ENCODE data around the gene MSH5.
A peak's percentile ranks its signal among the peaks of the same experiment; 100 is the strongest.
"Not testable (repeated sequence)": the region's sequence is repeated elsewhere in the genome, so short reads cannot be mapped to it uniquely, and the experiment has no call there.

Gene MSH5

DNA sequence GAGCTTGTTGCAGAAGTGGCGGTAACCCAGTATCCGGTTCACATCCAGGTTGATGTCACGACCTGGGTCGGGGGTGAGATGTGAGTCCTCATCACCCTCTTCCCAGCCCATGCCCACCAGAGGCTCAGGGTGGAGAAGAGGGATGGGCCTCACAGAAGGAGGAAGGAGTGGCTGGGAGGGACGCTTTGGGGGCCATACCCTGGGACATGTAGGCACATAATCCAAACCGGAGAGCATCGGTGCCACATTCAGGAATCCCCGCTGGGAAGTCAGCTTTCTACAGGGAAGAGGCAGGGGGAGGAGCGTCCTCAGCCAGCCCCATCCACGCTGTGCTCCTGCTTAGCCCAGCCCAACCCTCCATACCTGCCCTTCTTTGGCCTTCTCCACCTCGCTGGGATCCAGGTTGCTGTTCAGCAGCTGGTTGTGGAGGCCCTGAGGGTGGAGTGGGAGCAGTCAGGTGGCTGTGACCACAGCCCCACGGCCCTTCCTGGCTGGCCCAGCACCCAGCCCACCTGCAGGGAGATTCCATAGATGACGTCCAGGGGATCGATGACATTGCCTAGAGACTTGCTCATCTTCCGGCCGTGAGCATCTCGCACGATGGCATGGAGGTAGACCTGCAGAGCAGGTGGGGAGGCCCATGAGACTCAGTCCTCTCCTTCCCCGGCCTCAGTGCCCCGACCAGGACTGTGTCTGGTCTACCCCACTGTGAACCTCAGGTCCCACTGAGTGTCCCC is 40.9 kb downstream of the MSH5 start:
- no peak for DNase-seq

DNA sequence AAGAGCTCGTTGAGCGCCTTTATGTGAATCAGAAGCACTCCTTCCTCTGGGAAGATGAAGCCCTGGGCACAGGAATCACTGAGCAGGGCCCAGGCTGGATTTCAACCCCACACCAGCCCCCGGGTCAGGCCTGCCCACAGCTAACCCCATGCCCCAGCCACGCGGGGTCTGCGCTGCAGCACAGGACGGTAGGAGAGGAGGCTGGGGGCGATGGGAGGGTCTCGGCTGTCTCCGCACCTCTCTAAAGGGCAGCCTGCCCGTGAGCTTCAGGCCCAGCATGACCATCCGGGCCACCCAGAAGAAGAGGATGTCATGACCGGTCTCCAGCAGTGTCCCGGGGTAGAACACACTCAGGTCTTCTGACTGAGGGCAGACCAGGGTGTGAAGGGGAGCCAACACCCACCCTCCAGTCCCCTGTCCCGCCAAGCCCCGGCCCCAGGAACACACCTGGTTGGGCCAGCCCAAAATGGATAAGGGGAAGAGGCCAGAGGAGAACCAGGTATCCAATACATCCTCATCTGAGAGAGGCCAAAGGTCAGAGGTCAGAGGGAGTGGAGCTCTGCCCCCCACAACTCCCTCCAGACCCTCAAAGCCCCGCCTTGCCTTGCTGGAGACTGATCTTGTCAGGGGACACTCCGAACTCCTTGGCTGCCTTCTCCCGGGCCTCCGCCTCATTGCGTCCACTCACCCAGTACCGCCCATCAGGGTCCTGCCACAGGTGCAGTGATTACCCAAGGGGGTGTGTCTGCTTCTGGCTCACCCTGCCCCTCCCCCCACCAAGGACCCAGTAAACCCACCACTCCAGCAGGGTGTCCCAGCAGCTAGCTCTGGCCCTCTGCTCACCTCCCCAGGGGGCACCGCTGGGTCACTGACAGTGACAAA is 41.7 kb downstream of the MSH5 start:
- no peak for DNase-seq

DNA sequence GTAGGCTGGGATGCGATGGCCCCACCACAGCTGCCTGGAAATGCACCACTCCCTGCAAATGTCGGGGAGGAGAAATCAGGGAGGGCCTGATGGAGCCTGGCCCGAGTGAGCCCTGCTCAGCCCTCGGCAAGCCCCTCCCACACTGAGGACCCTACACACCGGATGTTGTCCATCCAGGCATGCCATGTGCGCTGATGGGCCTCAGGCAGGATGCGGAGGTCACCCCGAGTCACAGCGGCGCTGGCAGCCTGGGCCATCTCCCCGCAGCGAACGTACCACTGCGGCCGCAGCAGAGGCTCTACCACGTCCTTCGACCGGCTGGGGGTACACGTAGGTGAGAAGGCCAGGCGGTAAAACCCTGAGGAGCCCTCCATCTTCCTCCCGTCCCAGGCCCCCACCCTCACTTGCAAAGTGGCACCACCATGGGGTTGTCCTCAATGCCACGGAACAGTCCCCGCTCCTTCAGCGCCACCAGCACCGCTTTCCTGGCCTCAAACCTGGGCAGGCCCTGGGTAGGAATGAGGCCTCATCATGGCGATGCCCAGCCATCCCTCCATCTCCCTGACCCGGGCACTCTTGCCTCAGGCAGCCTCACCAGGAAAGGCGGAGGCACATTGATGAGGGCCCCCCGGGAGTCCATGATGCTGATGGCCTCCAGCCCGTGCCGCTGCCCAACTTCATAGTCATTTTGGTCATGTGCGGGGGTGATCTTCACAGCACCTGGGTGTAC is 42.5 kb downstream of the MSH5 start:
- DNase-seq, result no peak

DNA sequence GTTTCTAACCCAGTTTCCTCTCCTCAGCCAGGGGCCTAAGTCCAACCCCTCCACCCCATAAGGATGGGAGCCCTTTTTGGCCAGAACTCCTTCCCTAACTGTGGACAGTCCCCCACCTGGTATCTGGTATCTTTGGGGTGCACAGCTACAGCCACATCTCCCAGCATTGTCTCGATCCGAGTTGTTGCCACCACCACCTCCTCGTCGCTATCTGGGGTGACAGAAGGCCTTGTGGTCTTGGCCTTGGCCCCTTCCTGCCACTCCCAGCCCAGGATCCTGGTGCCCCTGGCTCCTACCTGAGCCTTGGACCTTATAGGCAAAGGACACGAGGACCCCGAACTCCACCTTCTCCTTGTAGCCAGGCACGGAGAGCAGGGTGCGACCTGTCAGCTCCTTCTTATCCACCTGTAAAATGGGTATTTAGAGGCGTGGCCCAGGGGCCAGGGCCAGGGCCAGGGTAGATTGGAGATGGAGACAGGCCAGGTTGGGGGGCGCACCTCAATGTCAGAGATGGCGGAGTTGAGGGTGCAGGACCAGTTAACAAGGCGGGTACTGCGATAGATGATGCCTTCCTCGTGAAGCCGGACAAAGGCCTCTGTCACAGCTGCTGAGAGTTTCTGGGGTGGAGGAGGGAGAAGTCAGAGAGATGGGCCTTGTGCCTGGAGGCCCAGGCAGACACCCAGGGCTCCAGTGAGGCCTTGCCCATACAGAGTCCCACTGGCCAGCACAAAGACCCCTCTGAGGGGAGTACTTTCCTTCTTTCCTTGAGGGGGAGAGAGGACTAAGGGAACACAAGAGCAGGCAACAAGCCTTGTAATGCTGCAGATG is 44.5 kb downstream of the MSH5 start:
- no peak for DNase-seq

DNA sequence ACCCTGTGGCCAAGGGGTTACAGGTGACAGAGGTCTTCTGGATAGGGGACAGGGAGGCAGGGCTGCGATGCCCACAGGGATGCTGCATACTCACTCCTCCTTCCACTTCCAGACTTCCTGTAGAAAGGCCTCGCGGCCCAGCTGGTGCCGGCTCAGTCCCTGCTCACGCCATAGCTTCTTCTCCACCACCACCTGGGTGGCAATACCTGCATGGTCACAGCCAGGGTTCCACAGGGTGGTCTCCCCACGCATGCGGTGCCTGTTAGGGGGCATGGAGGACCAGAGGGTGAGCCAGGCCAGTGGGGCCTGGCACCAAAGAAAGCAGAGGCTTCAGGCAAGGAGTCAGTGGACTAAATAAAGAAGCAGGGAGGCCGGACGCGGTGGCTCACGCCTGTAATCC is 45.7 kb downstream of the MSH5 start:
- DNase-seq, result no peak

DNA sequence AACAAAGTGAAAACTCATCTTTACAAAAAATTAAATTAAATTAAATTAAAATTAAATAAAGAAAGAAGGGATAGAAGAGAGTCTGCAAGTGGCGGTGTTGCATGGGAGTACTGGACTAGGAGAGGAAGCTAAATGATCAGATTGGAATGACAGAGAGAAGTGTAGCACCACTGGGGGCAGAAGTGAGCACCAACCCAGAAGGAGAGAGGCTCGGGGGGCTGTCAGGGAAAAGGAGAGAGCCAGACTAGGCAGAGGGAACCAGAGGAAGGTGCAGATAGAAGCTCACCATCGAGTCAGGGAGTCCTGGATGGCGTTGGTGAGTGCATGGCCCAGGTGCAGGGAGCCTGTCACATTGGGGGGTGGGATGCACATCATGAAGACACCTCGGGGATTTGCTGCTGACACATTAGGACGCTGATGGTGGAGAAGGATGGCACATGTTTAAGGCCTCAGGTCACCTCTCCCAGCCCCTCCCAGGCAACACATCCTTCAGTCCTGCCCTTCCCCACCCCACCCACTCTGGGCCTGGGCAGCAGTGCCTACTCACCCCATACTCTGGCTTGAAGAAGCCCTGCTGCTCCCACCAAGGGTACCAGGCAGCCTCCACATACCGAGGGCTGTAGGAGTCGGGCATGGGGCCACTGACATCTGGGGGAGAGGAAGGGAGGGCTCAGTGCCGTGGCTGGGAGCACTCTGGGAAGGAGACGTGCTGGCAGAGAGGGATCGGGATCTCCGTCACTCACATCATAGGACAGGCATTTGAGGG is 51.7 kb downstream of the MSH5 start:
- peak; percentile 46 for DNase-seq

DNA sequence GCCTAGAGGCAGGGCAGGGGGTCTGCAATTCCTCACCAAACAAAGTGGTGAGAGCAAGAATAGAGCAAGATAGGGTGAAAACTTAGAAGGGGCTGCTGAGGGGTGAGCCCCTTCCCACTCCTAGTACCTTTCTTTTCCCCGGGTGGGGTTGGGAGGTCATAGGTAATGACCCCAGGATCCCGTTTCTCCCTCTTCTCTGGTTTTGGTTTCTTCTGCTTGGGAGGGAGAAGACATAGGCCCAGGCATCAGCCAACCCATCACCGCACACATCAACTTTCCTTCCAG is 52.2 kb downstream of the MSH5 start:
- no peak for DNase-seq

DNA sequence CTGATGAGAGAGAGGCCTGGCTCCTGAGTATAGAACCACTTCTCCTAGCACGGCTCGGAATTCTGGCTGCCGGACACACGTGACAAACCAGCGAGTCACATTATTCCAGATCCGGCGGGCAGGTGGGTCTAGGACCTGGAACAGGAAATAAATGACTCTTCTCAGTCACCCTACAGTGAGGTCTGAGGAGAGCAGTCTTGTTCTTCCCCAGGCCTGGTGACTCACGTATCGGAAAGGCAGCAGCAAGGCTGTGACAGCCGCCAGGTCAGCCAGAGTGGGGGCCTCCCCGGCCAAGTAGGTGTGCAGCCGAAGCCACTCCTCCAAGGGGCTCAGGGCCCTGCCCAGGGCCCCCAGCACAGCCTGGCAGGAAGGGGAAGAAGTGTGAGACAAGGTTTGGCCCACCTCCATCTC is 53.0 kb downstream of the MSH5 start:
- no peak for DNase-seq

DNA sequence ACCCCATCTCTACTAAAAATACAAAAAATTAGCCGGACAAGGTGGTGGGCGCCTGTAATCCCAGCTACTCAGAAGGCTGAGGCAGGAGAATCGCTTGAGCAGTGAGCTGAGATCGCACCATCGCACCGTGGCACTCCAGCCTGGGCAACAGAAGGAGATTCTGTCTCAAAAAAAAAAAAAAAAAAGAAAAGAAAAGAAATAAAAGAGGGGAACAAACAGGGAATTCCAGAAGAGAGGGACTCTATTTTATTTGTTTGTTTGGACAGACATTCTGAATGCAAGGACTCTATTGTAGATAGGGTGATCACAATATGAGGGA is 54.1 kb downstream of the MSH5 start:
- DNase-seq, result not testable (repeated sequence)

DNA sequence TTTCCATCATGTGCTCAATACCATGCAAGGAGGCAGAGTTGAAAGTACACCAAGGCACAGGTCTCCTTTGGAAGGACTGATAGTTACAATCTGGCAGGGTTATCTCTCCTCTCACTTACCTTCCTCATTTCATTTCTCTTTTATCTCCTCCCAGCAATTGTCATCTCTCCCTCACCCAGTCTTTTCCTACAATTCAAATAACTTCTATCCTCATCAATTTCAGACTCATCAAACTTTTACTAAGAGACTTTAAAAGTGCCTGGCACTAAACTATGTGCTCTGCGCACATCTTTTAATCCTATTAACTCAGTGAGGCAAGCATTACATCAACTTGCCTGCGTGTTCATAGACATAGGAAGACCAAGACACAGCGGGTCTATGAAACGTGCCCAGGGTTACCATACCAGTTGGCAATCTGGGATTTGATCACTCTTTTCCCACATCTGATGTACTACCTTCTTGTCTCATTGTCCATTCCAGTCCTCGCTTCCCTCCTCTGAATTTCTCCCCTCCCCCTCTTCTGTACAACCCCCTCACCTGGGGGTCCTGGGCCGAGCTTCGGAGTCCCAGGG is 54.6 kb downstream of the MSH5 start:
- no peak for DNase-seq

DNA sequence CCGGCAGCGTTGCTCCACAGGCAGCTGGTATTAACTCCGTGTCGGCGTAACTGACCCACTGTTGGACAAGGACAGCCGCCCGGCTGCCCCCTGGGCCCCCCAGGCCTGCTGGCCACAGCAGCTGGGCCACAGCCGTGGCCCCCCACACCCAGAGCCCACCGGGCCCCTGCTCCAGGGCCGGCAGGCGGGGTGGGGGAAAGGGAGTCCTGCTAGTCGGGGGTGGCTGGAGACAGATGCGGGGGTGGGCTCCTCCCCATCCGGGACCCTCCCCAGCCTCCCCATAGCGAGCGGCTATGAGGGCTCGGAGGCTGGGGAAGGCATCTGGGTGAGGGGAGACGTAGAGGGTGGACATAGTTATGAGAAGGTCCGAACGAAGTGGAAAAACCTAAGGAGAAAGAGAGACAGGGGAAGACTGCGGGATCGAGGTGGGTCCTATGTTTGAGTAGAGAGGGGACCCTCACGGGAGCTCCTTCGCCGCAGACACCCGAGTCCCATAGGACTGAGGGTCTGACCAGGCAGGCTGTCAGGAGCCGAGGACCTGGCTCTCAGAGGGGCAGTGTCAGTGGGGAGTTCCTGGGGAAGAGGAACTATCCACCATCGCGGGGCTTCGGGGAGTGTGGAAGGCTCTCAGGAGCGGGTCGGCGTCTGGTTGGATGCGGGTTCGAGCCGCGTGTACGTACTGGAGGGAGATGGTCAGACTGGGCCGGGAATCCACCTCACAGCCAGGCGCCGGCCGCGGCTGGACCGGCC is 55.2 kb downstream of the MSH5 start:
- DNase-seq, result no peak

DNA sequence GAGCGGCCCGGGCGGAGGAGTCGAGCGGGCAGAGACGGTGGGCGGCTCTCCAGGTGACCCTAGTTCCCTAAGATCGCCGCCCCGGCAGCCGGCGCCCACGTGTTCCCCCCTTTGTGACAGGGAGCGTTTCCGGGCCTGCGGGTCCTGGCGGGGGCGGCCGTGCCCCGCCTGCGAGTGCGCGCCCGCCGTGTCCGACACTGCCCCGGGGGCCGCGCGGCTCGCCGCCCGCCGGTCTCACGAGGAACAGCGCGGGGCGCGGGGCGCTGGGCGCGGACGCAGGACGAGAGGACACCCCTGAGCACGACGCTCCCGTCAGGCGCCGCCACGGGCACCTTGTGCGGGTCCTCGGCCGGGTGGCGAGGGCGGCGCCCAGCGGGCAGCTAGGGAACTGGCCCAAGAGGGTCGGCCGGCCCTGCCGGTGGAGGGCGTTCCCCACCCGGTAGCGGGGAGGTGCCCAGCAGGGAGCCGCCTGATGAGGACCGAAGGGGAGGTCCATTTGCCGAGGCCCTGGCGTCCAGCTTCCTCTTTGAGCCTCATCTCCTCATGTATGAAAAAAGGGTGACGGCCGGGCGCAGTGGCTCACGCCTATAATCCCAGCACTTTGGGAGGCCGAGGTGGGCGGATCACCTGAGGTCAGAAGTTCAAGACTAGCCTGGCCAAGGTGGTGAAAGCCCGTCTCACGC is 56.0 kb downstream of the MSH5 start, which contains the start of gene VARS1:
Gene VARS1, minus strand, starts transcription at position 137 of the 683 bp plus-strand sequence. CDS start 535 bp downstream, outside the sequence.
- peak; percentile 86 for DNase-seq

DNA sequence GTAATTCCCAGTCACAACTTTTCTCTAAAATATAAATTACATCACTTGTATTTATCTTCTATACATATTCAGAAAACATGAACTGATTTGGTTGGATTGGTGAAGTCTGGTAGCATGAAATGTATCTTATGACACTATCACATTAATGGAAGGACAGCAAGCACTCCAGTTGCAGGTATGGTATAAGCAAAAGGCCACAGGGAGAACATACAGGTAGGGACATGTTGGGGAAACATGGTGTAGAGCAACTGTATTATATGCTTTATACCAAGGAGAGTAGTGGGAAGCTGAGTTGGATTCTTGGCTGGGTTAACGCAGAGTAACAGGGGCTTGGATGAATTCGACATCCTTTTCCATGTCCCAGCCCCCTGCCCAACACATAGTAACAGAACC is 57.2 kb downstream of the MSH5 start:
- no peak for DNase-seq

DNA sequence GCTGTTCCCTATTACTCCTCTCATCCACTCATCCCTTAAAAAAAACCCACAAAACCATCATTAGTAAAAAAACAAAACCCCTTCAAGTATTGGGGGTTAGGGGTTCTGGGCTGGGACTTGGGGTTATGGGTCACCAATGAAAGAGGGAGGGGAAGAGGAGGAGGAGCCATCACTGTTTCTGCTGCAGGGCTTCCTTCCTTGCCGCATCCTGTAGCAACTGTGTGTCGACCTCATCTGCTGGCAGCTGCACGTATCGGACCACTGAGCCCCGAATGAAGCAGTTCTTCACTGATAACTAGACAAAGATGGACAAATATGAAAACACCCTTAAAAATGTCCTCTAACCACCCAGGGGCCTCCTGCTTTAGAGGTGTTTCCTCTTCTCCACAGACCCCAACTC is 57.8 kb downstream of the MSH5 start:
- no peak for DNase-seq

DNA sequence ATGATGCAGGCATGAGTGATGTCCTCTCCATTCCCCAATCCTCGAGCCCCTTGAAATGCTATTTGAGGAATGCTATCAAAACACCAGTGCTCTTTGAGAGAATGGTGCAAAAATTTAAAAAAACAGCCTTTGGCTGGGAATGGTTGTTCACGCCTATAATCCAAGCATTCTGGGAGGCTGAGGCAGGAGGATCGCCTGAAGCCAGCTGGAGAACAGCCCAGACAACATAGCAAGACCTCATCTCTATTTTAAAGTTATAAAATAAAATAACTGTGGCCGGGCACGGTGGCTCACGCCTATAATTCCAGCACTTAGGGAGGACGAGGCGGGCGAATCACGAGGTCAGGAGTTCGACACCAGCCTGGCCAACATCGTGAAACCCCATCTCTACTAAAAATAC is 60.0 kb downstream of the MSH5 start:
- DNase-seq, result no peak

DNA sequence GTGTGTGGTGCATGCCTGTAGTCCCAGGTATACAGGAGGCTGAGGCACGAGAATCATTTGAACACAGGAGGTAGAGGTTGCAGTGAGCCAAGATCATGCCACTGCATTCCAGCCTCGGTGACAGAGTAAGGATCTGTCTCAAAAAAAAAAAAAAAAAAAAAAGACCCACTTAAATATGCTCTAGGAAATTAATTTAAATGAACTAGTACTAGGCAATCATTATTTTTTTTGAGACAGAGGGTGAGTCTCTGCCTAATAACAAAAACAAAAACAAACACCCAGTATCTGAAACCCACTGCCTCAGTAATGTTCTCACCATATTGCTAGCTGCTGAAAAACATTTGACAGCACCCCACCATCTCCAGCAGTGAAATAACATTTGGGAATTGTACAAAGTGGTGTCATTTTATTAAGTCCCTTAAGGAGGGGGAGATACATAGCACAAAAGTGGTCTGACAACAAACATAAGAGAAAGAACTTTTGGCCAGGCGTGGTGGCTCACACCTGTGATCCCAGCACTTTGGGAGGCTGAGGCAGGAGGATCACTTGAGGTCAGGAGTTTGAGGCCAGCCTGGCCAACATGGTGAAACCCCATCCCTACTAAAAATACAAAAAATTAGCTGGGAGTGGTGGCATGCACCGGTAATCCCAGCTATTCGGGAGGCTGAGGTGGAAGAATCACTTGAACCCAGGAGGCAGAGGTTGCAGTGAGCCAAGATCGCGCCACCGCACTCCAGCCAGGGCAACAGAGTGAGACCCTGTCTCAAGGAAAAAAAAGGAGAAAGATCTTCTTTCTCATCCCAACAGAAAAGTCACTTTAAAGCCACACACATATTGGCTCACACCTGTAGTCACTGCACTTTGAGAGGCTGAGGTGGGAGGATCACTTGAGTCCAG is 61.5 kb downstream of the MSH5 start:
- DNase-seq, result not testable (repeated sequence)

DNA sequence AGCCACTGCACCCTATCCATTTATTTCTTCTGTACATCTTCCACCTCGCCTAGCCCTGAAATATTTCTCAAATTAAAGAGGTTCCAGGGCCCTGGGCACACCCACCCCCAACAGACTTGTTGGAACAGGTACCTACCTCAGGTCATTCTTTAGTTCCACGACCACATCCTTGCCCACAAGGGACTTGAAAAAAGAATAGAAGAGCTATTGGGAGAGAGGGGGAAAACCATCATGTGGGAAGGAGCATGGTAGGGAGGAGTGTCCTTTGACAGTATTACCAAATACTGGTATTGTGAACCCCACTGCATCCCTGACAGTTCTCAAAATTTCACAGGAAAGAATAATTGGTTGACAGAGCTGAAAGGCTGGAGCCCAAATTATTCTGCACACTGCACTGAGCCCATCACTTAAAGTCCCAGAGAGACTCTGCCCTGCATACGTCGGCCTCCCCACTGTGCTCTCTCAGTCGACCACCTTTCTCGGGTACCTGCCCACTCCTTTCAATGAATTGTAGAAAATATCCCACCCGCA is 66.2 kb downstream of the MSH5 start:
- no peak for DNase-seq

DNA sequence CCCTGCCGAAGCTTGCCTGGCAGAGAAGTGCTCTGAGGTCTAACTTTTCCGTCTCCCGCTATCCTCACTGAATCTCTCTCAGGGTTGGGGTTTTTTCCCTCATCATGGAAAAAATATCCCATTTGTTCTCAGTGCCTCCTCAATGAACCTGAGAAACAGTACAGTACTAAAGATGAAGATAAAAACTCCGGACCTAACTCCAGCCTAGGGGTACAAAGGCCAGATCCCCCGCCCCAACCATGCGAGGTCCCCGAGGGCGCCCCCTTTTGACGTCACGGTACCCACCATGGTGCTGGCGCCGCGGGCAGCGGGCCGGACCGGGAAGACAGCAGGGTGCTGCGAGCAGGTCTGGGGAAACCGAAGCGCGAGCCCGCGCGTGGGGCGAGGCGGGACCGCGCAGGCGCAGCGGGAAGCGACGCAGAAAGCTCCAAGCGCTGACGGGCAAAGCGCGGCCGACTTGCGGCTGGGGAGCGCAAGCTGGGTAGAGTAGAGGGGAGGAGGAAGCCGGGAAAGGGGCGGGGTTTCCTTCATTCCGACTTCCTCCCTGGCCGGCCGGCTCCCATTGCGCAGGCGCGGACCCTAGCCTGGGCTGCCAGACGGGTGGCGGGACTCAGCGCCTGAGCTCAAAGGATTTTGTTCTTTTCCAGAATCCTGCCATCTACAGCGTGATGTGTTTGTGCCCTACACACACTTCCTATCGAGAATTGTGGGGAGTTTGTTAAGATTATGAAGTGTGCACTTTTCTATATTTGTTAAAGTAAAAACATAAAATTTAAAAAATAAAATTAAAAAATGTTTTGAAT is 66.9 kb downstream of the MSH5 start, which contains the start of gene LSM2:
Gene LSM2, minus strand, starts transcription at position 497 of the 803 bp plus-strand sequence. Its CDS starts 209 bp downstream, at position 288.
- peak; percentile 98 for DNase-seq
